HG03558 (cell line): ENCODE results near the gene RPN1.
"Not testable (repeated sequence)": the region's sequence is repeated elsewhere in the genome, so short reads cannot be mapped to it uniquely, and the experiment has no call there.

Experiments used
- ATAC-seq: cut with Tn5 transposase; IDR thresholded peaks from one replicate; pipeline ENCODE4 v1.9.1; 2021; ENCODE audit warnings: moderate number of reproducible peaks; ENCODE audit not compliant: unreplicated experiment; ENCODE audit errors: extremely low read depth

The RPN1 gene

GRCh38 chr3:128613083-128613829, 37.4 kb downstream of the RPN1 start:
- no peak for ATAC-seq

GRCh38 chr3:128610451-128611070, 40.1 kb downstream of the RPN1 start:
- ATAC-seq = no peak

GRCh38 chr3:128609294-128609693, 41.3 kb downstream of the RPN1 start:
- ATAC-seq = no peak

- ATAC-seq = no peak
These were observed 42.9 kb downstream of the RPN1 start for GRCh38 chr3:128607710-128608048.

- no peak for ATAC-seq
These were observed 44.5 kb downstream of the RPN1 start for GRCh38 chr3:128606094-128606493.

GRCh38 chr3:128605091-128606046, 45.2 kb downstream of the RPN1 start:
- ATAC-seq = no peak

GRCh38 chr3:128603811-128604775, 46.5 kb downstream of the RPN1 start:
- no peak for ATAC-seq

GRCh38 chr3:128603313-128603712, 47.3 kb downstream of the RPN1 start:
- no peak for ATAC-seq

- no peak for ATAC-seq
These were observed 51.5 kb downstream of the RPN1 start for GRCh38 chr3:128598884-128599664.

GRCh38 chr3:128597900-128598299, 52.7 kb downstream of the RPN1 start:
- no peak for ATAC-seq

GRCh38 chr3:128592864-128593263, 57.8 kb downstream of the RPN1 start:
- ATAC-seq = no peak

GRCh38 chr3:128591738-128592426, 58.7 kb downstream of the RPN1 start:
- ATAC-seq = no peak

GRCh38 chr3:128590948-128591347, 59.7 kb downstream of the RPN1 start:
- ATAC-seq = no peak

GRCh38 chr3:128589985-128590384, 60.6 kb downstream of the RPN1 start:
- not testable (repeated sequence) for ATAC-seq

- no peak for ATAC-seq
These were observed 62.5 kb downstream of the RPN1 start for GRCh38 chr3:128588147-128588546.

- ATAC-seq = no peak
These were observed 63.2 kb downstream of the RPN1 start for GRCh38 chr3:128587391-128587790.

GRCh38 chr3:128586932-128587331, 63.7 kb downstream of the RPN1 start:
- ATAC-seq = not testable (repeated sequence)

- ATAC-seq = not testable (repeated sequence)
These were observed 64.2 kb downstream of the RPN1 start for GRCh38 chr3:128586391-128586790.
